Measurements from ENCODE around the gene XRN2.

The XRN2 gene

GRCh38 chr20:21430020-21430419 lies 126.9 kb downstream of the XRN2 start:
- no peaks in the 10 kb centered on the region for H3K4me1 Mint-ChIP-seq
- H3K9me3 Mint-ChIP-seq: peaks cover 9% of the 10 kb centered on the region
- H3K36me3 Mint-ChIP-seq (ENCODE audit: low read depth): no peaks in the 10 kb centered on the region
- H3K27ac Mint-ChIP-seq: no peak overlapping the region
- H3K4me3 Mint-ChIP-seq: no peak overlapping the region
- peaks cover 27% of the 10 kb centered on the region for H3K27me3 Mint-ChIP-seq (ENCODE audit: low read depth)
- TF ChIP-seq CTCF (IDR thresholded peaks at IDR 0.05; ENCODE audit: unreplicated experiment in 3 of 3): no peak

GRCh38 chr20:21432911-21433310 lies 129.8 kb downstream of the XRN2 start:
- Mint-ChIP-seq H3K9me3 (no peaks in the 10 kb centered on the region), H3K27me3 (ENCODE audit: low read depth) (peaks cover 27% of the 10 kb centered on the region), H3K4me1 (no peaks in the 10 kb centered on the region), H3K36me3 (ENCODE audit: low read depth) (no peaks in the 10 kb centered on the region), H3K27ac (no peak overlapping the region), H3K4me3 (no peak overlapping the region)
- TF ChIP-seq CTCF (IDR thresholded peaks at IDR 0.05; ENCODE audit: unreplicated experiment in 3 of 3): no peak

GRCh38 chr20:21433329-21433890 lies 130.3 kb downstream of the XRN2 start:
- Mint-ChIP-seq H3K4me3 (no peak overlapping the region), H3K9me3 (no peaks in the 10 kb centered on the region)

GRCh38 chr20:21435576-21435975 lies 132.4 kb downstream of the XRN2 start:
- H3K27ac Mint-ChIP-seq: no peak overlapping the region
- TF ChIP-seq CTCF (IDR thresholded peaks at IDR 0.05; ENCODE audit: unreplicated experiment in 3 of 3): no peak
- H3K4me3 Mint-ChIP-seq: no peak overlapping the region
- H3K4me1 Mint-ChIP-seq: no peaks in the 10 kb centered on the region
- no peaks in the 10 kb centered on the region for H3K36me3 Mint-ChIP-seq (ENCODE audit: low read depth)
- peaks cover 12% of the 10 kb centered on the region for H3K27me3 Mint-ChIP-seq (ENCODE audit: low read depth)
- H3K9me3 Mint-ChIP-seq: no peaks in the 10 kb centered on the region

More at GRCh38 chr20:21433329-21433890, 130.3 kb downstream of the XRN2 start:
- Mint-ChIP-seq H3K27me3 (ENCODE audit: low read depth) (peaks cover 23% of the 10 kb centered on the region), H3K4me1 (no peaks in the 10 kb centered on the region), H3K36me3 (ENCODE audit: low read depth) (no peaks in the 10 kb centered on the region), H3K27ac (no peak overlapping the region)
- no peak for TF ChIP-seq CTCF (IDR thresholded peaks at IDR 0.05; ENCODE audit: unreplicated experiment in 3 of 3)

GRCh38 chr20:21436205-21436604 lies 133.1 kb downstream of the XRN2 start:
- peaks cover 12% of the 10 kb centered on the region for H3K27me3 Mint-ChIP-seq (ENCODE audit: low read depth)
- no peaks in the 10 kb centered on the region for H3K9me3 Mint-ChIP-seq
- H3K4me1 Mint-ChIP-seq: no peaks in the 10 kb centered on the region
- no peak for TF ChIP-seq CTCF (IDR thresholded peaks at IDR 0.05; ENCODE audit: unreplicated experiment in 3 of 3)
- no peak overlapping the region for H3K4me3 Mint-ChIP-seq
- H3K27ac Mint-ChIP-seq: no peak overlapping the region
- H3K36me3 Mint-ChIP-seq (ENCODE audit: low read depth): no peaks in the 10 kb centered on the region

- no peaks in the 10 kb centered on the region for H3K4me1 Mint-ChIP-seq
Measured at GRCh38 chr20:21437248-21437647, 134.1 kb downstream of the XRN2 start.

More at GRCh38 chr20:21437248-21437647, 134.1 kb downstream of the XRN2 start:
- Mint-ChIP-seq H3K36me3 (ENCODE audit: low read depth) (no peaks in the 10 kb centered on the region), H3K27me3 (ENCODE audit: low read depth) (peaks cover 16% of the 10 kb centered on the region), H3K9me3 (no peaks in the 10 kb centered on the region), H3K27ac (no peak overlapping the region), H3K4me3 (no peak overlapping the region)
- no peak for TF ChIP-seq CTCF (IDR thresholded peaks at IDR 0.05; ENCODE audit: unreplicated experiment in 3 of 3)

Data from nephron (organoid).